PFSK-1 (cell line): ENCODE results near the gene LOXL4.

Experiments
- FOXP2 ChIP-seq: optimal IDR thresholded peaks from 2 replicates; pipeline ENCODE3; 2011; ENCODE audit warnings: borderline replicate concordance, control low read depth, inconsistent platforms; ENCODE audit not compliant: insufficient read depth; ENCODE audit errors: extremely low read length, extremely low read depth
- POLR2AphosphoS5 ChIP-seq: IDR thresholded peaks from 2 replicates; pipeline ENCODE4 v1.6.1; 2012; ENCODE audit warnings: low read depth, mild to moderate bottlenecking, control low read depth, low read length, moderate library complexity
- SIN3A ChIP-seq: IDR thresholded peaks from 2 replicates; pipeline ENCODE4 v1.6.1; 2012; ENCODE audit warnings: mild to moderate bottlenecking, low read length, moderate library complexity, borderline replicate concordance; ENCODE audit not compliant: insufficient read depth
- TAF1 ChIP-seq: IDR thresholded peaks from 2 replicates; pipeline ENCODE4 v1.6.1; 2012; ENCODE audit warnings: low read length, control low read depth, borderline replicate concordance; ENCODE audit not compliant: insufficient read depth
- TF ChIP-seq, protein P1 (sequence below), 2 experiments: IDR thresholded peaks; 2 replicates each; pipeline versions ENCODE4 v1.6.1 to v1.8.0; 2011 to 2012; ENCODE audit warnings: low read depth in 2 of 2, low read length in 2 of 2, control low read depth in 1 of 2, inconsistent platforms in 1 of 2, mild to moderate bottlenecking in 1 of 2, moderate library complexity in 1 of 2; ENCODE audit not compliant: insufficient read depth in 1 of 2

Gene LOXL4

DNA sequence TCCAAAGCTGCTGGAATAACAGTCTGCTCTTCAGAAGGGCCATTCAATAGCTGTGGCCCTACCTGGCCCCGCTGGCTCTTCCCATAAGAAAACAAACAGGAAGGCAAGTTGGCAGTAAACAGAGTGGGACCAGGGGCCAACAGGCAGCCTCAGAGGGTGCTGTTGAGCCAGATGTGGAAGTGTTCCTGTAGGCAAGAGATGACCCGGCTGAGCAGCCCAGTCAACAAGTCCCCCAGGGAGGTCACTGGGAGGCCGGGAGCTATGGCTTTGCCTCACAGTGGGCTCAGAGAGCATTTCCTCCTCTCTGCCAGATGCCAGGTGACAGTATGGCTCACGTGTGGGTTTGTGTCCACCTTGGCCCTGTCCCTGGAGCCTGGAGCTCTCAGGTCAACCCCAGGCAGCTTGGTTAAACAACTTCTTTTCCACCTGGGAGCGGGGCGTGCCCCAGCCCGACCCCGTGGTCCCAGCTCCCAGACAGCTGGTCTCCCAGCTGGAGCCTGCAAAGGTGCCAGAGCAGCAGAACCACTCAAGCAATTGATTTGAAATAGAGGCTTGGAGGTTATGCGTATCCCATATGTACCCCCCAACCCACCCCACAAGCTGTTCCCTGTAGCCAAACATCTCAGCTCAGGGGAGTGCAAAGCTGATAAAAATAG lies 33.8 kb upstream of the LOXL4 start:
- TF ChIP-seq, protein P1, sequence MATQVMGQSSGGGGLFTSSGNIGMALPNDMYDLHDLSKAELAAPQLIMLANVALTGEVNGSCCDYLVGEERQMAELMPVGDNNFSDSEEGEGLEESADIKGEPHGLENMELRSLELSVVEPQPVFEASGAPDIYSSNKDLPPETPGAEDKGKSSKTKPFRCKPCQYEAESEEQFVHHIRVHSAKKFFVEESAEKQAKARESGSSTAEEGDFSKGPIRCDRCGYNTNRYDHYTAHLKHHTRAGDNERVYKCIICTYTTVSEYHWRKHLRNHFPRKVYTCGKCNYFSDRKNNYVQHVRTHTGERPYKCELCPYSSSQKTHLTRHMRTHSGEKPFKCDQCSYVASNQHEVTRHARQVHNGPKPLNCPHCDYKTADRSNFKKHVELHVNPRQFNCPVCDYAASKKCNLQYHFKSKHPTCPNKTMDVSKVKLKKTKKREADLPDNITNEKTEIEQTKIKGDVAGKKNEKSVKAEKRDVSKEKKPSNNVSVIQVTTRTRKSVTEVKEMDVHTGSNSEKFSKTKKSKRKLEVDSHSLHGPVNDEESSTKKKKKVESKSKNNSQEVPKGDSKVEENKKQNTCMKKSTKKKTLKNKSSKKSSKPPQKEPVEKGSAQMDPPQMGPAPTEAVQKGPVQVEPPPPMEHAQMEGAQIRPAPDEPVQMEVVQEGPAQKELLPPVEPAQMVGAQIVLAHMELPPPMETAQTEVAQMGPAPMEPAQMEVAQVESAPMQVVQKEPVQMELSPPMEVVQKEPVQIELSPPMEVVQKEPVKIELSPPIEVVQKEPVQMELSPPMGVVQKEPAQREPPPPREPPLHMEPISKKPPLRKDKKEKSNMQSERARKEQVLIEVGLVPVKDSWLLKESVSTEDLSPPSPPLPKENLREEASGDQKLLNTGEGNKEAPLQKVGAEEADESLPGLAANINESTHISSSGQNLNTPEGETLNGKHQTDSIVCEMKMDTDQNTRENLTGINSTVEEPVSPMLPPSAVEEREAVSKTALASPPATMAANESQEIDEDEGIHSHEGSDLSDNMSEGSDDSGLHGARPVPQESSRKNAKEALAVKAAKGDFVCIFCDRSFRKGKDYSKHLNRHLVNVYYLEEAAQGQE (IDR thresholded peaks at IDR 0.05; ENCODE audit: insufficient read depth in 1 of 2, low read depth in 2 of 2, low read length in 2 of 2), result no peak
- TF ChIP-seq SIN3A (no peak), FOXP2 (no peak), TAF1 (no peak), POLR2AphosphoS5 (no peak)

DNA sequence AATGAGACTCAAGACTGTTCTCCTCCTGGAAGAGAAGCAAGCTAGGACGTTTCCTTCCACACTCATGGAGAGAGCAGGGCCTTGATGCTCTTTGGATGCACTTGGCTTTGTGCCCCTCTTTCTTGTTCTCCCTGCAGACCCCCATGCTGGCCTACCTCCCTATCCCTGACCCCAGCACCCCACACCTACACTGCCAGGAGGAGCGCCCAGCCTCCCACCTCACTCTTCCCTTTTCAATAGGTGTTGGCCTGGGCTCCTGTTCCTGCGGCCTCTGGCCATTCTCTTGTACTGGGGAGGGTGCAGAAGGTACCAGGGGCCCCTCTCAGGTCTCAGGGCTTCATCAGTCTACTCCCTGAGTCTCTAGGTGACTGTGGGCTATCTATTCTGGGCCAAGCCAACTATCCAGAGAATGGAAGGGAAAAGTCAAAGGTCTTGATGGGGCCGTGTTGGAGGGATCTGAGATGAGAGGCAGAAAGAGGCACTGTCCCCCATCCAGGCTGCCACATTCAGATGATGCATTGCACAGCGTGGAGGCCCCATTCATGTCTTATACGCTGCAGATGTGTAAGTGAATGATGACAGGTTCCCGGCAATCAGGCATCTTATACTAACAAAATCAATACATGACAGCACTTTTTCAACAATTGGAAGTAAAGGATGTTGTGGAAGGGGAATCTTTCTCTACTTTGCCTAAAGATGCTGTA lies 32.7 kb upstream of the LOXL4 start:
- TF ChIP-seq, protein P1 (IDR thresholded peaks at IDR 0.05; ENCODE audit: insufficient read depth in 1 of 2, low read depth in 2 of 2, low read length in 2 of 2), result no peak
- TF ChIP-seq POLR2AphosphoS5 (no peak), FOXP2 (no peak), TAF1 (no peak), SIN3A (no peak)

DNA sequence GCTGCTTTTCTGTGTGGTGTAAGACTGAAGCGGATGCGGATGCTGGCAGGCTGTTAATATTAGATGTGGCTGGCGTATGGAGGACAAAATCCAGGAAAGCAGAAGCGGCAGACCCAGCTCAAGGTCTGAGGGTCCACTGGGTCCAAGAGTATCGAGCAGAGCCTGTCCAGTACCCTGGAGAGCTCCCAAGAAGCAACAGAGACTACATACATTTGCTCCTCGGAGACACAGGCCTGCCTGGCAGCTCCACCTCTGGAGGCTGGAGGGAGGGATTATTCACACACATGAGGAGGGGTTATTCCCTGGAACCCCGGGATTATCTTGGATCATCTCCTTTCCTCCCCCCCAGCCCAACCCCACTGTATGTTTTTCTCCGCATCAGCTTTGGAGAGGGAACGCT lies 31.3 kb upstream of the LOXL4 start:
- TF ChIP-seq, protein P1 (IDR thresholded peaks at IDR 0.05; ENCODE audit: insufficient read depth in 1 of 2, low read depth in 2 of 2, low read length in 2 of 2), result peak; percentile 83 to 94
- no peak for TF ChIP-seq FOXP2
- TF ChIP-seq SIN3A, result no peak

DNA sequence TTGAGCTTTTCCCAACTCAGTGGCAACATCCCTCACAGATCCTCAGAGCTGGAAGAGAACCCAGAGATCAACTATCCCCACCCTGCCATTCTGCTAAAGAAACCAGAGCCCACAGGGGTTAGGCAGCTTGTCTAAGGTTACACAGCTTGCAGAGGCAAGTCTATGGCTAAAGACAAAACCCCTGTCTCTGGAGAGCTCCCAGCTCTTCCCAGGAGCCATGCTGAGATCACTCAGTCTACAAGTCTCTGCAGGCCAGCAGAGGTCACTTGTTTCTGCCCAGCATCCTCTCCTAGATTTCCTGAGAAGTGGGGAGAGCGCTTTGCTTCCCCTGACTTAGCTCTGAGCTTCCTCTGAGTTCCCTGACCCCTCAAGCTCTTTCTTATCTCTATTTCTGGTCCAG lies 28.5 kb upstream of the LOXL4 start:
- TF ChIP-seq, protein P1 (IDR thresholded peaks at IDR 0.05; ENCODE audit: insufficient read depth in 1 of 2, low read depth in 2 of 2, low read length in 2 of 2), result no peak

DNA sequence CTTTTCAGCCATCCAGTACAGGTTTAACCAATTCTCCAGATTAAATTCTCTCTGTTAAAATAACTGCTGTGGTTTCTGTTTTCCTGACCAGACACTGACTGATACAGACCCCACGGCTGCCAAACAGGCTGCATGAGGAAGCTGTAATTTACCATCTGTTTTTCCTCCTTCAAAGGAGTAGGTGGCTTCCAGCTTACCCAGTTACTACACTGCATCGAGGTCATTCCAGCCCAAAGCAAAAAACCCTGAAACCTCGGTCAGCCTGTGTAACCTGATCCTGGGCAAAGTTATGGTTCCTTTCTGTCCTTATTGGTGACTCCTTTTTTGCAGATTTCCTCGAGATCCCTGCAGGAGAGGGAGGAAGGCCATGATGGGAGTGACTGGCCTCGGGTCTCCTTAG lies 27.9 kb upstream of the LOXL4 start:
- TF ChIP-seq FOXP2 (no peak), SIN3A (no peak), POLR2AphosphoS5 (no peak), TAF1 (no peak)
